Retinal pigment epithelial cell (primary cell): Measurements from ENCODE around the gene ANKRD37.

ENCODE experiments used
- DNase-seq: peaks from one replicate; pipeline ENCODE4 v3.0.0-alpha.2; 2010; ENCODE audit warnings: low read depth
- H3K4me3 ChIP-seq: 2 replicates; pipeline ENCODE4 v1.5.1; 2011; ENCODE audit warnings: mild to moderate bottlenecking, low read length, control low read depth, moderate library complexity
- CTCF ChIP-seq: conservative IDR thresholded peaks from 2 replicates; pipeline ENCODE4 v1.5.1; 2011; ENCODE audit warnings: low read depth, low read length, control low read depth, inconsistent platforms

The ANKRD37 gene

DNA sequence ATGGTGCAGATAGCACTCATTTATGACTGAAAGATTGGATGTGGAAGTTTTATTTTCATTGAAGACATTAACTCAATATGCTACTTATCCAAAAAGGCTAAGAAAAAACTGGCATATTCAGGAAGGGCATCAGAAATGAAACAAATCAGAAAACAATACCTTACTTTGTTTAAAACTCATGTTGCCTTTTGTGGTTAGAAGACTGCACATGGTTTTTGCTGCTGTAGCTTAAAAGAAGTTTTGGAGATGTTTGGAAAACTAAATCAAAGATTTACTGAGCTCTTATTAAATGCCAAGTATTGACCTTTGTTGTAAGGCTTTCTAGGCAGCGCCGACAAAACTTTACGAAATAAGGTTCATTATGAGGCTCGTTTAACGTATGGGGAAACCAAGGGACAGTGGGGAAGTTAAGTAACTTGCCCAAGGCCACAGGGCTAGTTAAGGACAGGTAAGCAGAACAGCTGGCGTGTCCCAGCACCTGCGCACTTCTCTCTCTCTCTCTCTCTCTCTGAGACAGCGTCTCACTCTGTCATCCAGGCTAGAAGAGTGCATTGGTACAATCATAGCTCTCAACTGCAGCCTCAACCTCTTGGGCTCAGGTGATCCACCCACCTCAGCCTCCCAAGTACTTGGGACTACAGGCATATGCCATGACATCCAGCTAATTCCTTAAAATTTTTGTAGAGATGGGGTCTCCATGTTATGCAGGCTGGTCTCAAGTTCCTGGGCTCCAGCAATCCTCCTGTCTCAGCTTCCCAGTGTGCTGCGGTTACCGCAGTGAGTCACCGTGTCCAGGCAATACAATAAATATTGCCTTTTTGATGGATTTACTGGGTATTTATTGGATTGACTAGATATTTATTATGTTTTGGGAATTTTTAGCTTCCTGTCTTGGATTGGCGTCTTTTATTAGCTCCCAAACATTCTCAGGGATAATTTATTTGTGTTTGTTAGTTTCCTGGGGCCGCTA lies 17.0 kb upstream of the ANKRD37 start:
- no peak overlapping the region for H3K4me3 ChIP-seq
- DNase-seq, result no peak
- no peak for TF ChIP-seq CTCF

DNA sequence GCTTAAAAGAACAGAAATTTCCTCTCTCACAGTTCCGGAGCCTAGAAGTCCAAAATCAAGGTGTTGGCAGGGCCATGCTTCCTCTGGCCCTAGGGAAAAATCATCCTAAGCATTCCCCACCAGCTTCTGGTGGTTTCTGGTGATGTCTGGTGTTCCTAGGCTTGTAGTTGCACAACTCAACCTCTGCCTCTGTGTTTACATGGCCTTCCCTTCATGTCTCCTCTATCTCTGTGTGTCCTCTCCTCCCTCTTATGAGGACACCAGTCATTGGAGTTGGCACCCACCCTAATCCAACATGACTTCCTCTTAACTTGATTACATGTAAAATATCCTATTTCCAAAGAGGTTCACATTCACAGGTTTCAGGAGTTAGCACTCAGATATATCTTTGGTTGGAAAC lies 16.3 kb upstream of the ANKRD37 start:
- DNase-seq, result no peak
- H3K4me3 ChIP-seq, result no peak overlapping the region
- TF ChIP-seq CTCF, result no peak

DNA sequence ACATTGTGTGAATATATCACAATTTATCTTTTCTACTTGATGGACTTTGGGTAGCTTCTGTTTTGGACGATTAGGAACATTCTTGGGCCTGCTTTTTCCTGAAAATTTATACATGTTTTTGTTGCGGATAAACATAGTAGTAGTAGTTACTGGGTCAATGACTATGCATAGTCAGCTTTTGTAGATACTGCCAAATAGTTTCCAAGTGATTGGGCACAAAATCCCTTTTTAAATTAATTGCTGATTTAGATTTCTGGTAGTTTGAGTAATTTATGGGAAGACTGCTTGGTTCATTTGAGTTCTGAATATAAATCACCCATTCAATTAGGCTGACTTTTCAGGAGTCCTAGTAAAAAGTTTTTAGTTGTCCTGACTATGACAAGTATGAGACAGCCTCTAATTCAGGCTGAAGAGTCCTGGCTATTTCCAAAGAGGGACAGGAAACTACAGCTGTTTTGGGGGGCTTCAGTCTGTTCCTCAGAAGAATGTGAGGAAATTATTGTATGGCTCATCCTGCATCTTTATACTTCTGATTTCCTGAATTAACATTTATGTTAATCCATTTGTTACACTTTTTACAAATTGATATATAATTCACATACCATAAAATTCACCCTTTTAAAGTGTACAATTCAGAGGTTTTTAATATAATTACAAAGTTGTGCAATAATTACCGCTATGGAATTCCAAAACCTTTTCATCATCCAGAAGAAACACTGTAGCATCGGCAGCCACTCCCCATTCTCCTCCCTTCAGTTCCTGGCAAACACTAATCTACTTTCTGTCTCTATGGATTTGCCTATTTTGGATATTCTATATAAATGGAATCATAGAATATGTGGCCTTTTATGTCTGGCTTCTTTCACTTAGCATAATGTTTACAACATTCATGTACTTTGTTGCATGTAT lies 15.1 kb upstream of the ANKRD37 start:
- H3K4me3 ChIP-seq, result no peak overlapping the region
- no peak for TF ChIP-seq CTCF
- DNase-seq, result no peak

DNA sequence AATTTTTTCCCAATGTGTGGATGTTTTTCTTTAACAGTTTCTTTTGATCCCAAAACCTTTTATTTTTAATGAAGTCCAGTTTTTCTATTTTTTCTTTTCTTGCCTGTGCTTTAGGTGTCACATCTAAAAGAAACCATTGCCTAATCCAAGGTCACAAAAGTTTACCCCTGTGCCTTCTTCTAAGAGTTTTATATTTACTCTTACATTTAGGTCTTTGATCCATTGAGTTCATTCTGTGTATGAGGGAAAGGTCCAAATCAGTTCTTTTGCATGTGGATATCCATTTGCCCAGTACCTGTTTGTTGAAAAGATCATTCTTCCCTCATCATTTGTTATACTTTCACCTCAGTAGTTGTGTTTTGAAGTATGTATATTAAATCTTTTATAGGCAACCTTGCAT lies 13.9 kb upstream of the ANKRD37 start:
- no peak for DNase-seq
- TF ChIP-seq CTCF, result no peak
- H3K4me3 ChIP-seq, result no peak overlapping the region

DNA sequence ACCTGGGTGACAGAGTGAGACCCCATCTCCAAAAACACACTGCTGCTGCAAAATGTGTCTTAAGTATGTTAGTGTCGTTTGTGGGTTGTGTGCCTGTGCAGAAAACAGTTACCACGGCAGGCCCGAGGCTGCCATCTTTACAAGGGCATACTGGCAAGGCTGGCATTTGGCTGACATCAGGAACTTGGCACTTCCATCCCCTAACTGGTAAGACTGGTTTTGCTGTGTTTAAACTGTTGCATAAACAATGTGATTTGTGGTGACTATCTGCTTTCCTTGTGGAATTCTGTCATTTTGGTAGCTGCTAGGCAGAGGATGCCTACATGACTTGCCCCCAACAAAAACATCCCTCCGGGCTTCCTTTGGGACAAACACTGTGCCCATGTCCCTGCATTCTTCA lies 13.2 kb upstream of the ANKRD37 start:
- no peak overlapping the region for H3K4me3 ChIP-seq
- TF ChIP-seq CTCF, result no peak
- no peak for DNase-seq

DNA sequence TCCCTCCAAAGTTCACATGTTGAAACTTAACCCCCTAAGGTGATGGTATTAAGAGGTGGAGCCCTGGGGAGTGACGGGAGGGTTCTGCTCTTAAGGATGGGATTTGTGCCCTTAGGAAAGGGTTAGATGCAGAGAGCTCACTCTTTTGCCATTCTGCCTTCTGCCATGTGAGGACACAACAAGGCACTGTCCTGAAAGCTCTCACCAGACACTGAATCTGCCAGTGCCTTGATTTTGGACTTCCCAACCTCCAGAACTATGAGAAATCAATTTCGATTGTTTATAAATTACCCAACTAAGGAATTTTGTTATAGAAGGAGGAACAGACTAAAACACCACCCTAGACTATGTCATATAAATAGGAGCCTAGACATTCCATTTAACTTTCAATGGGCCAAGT lies 12.6 kb upstream of the ANKRD37 start:
- no peak overlapping the region for H3K4me3 ChIP-seq
- no peak for DNase-seq
- TF ChIP-seq CTCF, result no peak

DNA sequence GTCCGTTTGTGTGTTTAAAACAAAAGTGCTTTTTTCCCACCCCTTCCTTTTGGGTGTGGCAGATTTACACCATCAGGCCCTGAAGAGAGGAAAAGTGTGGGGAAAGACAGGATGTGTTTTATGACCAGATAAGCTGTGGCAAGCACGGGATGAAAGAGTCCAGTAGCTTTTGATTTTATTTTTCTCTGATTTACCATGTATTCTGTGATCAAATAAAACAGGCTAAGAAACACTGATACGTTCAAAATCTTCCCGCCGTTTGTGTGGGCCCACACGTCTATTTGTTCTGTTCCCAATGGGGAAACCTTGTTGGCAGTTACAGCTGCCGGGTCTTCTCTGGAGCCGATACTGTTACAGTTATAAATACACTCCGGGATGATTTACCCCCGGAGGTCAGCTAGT lies 11.7 kb upstream of the ANKRD37 start:
- no peak for DNase-seq
- H3K4me3 ChIP-seq, result no peak overlapping the region

More for the DNA sequence above, 11.7 kb upstream of the ANKRD37 start:
- TF ChIP-seq CTCF, result no peak
